NCI-H345 treated with DMSO at 0.1 percent for 48 hours (cell line): ENCODE measurements around the gene CCDC187.

Experiments
- DNase-seq: peaks from one replicate; lab custom pipeline; 2025; ENCODE audit not compliant: unreplicated experiment; lab: John Stamatoyannopoulos, UW

CCDC187 gene

DNA sequence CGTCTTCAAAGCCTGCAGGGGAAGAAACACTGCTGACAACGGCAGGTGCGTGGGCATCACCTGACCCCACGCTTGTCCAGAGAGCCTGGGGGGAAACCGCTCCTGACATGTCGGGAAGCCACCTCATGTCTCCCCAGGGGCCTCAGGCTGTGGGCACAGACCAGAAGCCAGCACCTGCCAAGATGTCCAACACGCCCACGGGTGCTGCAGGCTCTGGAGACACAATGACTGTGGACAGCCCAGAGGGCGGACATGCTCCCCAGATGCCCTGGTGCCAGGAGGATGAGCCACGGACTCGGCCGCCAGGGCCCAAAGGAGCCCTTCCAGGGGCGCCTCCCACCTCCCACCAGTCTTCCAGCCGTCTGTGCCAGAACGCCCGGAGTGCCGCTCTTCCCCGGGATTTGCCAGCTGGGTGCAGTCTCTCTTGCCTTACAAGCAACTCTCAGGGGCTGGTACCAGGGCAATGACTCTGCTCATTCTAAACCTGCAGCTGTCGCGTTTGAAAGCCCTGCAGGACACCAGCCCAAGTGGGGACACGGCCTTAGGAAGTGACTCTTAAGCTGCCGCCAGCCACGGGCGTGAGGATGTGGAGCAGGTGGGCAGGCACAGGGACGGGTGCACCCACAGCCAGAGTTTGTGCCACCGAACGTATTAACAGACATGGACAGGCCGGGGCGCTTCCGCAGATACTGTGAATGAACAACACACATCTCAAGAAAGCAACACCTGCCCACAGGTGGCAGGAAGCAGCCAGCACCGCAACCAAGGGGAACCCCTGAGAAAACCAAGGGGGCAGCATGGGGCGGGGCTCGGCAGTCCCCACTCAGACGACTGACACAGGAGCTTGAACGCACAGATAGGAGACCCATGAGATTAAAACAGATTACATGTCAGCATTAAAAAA is 92.2 kb downstream of the CCDC187 start:
- no peak for DNase-seq

DNA sequence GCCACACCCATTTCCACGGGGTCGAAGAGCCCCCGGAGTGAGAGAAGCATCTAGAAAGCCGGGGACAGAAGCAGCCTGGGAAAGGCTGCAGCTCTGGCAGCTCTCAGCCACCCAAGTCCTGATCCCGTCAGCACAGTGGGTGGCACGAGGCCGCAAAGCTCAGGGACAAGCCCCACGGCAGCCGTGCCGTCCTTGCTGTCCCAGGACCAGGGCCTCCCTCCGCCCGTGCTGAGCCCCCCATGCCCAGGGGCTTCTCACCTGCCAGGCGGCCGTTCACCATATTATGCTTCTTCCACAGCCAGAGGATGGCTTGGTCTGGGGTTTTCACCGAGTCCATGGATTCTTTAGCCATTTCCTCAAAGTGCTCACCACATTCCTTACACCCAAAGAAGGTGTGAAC is 92.9 kb downstream of the CCDC187 start:
- no peak for DNase-seq

DNA sequence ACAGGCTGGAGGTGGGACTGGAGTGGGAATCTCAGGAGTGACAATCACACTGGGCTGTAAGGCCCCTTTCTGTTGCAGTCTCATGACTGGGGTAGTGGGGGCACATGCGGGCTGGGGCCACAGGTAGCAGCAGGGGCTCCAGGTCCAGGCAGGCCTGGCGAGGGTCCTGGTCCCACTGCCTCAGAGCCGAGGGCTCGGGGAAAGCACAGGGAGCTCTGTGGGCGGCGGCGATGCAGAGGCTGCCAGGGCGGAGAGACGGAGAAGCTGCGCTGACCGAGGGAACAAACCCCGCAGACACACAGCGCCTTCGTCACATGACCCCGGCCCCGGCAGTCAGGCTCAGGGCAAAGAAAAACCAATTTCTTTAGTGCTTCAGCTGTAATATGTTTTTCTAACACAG is 93.6 kb downstream of the CCDC187 start:
- no peak for DNase-seq

DNA sequence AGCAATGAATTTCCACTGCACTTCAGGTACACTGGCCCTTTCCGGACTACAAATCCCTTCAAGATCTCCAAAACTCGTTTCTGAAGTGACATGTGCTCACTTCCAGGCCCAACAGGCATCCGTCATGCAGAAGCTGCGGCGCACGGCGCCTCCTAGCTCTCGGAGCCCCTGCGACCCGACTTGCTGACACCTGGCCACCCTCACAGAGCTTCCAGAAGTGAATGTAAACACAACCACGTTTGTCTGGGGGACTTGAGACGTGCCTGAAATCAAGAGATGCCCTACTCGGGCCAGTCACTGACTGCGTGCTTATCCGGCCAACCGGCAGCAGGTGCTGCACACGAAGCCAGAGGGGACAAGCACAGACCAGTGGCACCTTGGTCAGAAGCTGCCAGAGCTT is 94.1 kb downstream of the CCDC187 start:
- no peak for DNase-seq

DNA sequence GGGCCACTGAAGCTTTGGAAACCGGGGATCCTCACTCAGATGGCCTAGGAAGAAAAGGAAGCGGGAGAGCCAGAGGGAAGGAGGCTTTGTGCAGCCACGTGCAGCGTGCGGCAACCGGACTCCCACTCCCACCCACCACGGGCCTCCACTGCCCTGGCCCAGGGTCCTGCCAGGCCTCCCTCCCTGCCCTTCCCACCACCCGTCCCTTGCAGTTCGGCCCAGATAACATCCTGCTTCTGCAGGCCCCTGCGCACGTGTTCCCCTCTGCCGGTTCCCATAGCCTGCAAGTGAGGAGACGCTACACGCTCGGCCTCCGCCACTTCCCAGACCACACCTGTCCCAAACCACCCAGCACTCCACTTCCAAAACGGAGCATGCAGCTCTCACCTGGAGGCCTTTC is 94.7 kb downstream of the CCDC187 start:
- no peak for DNase-seq

DNA sequence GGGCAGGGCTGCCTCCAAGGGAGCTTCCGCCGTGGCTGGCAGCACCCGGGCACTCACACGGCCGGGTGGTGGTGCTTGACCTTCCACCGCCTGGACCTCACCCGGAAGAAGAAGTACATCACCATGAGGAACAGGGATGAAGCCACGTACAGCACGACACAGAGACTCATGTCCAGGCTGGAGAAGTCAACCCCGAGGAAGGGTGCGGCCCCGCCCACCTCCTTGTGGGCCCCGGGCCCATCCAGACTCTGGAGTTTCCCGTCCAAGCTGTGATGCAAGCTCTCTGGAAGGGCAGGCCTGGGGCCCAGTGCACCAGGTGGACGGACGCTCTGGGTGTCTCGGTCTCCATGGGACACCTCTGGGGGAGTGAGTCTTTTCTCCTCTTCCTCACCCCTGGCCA is 95.2 kb downstream of the CCDC187 start:
- no peak for DNase-seq

DNA sequence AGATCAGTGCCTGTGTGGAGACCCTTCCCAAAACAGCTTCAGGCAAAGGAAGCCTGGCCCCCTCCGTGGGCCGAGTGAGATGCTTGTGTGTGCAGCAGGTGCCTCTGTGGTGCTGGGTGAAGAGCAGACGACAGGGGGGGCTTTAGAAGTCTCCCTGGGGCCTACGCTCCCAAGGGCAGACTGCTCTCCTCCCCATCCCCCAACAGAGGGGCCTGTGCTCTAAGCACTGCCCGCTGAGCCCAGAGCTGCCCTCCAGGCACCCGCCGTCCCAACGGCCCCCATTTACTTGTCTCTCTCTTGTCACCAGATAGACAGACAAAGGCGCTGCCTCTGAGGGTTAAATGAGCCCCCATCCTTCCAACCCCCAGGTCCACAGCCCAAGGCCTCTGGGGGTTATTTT is 96.3 kb downstream of the CCDC187 start:
- DNase-seq, result no peak

DNA sequence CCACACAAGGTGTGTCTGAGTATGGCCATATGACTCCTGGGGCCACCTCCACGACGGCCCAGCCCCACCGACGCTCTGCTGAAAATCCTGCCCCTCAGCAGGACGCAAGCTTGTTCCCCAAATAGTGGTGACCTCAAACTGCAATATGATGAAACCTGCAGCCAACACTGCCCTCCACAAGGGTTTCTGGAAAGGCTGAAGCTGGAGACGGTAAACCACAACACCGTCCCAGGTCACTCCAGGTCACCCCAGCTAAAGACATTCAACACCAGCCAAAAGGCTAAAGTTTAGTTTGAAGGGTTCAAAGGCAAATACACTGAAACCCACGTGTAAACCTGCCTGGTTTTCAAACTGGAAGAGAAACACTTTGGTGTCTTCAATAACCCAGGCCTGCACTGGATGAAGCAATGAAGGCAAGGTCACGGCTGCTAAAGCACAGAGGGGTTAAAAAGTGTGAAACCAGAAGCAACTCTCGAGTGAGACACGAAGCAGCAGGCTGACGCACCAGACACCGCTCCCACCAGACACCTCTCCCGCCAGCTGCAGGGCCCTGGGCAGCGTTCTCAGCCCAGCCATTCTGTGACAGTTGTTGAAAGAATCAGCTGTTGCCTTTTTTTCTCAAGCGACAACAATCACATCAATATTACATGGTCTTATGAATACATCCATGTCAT is 97.2 kb downstream of the CCDC187 start:
- no peak for DNase-seq

DNA sequence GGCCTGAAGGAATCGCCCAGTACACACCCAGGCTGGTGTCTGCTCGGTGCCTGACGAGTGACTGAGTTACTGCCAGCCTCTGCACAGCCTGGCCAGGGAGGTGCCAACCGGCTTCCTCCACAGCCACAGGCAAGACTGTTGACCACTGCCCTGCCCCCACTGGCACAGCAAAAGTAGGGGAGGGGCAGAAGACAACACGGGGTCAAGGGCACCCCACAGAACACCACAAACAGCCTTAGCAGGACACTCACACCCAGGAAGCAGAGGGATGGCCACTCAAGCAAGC is 98.2 kb downstream of the CCDC187 start:
- no peak for DNase-seq

DNA sequence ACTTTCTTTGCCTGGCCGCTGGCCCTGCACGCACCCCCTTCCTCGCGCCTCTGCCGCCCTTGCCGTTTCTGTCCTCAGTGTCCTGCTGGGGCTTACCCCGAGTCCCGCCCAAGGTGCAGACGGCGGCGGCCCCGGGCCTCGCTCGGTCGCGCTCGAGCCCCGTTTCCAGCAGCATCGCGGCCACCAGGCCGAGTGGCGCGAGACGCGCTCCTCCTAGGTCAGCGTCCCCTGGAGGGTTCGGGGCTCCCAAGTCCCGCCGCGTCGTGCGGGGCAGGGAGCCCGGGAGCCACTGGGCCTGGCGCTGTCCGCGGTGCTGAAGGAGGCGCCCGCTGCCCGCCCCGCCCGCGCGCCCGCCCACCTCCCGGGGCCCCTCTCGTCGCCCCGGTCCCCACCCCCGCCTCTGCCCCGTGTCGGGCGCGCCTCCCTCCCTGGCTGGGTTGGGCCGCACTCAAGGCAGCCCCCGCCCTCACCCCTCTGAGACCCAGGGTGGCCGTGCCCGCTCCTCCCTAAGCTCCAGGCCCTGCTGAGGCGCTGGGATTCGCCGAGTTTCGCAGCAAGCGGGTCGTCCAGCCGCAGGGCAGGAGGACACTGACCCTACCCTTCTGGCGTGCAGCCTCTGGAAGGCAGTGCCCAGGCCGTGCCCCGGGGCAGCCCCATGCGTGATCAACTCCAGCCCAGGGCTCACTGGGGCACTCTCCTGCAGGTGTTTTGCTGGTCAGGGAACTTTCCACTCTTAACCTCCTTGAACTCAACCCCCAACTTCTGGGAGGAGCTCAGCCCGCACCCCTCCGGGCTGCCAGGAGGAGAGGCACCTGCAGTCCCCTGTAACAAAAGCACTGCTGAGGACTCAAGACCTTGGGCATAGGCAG is 98.8 kb downstream of the CCDC187 start, which contains the start of gene LHX3:
Gene LHX3, minus strand, starts transcription at position 291 of the 869 bp plus-strand sequence. Its CDS starts 116 bp downstream, at position 175.
- DNase-seq, result no peak

DNA sequence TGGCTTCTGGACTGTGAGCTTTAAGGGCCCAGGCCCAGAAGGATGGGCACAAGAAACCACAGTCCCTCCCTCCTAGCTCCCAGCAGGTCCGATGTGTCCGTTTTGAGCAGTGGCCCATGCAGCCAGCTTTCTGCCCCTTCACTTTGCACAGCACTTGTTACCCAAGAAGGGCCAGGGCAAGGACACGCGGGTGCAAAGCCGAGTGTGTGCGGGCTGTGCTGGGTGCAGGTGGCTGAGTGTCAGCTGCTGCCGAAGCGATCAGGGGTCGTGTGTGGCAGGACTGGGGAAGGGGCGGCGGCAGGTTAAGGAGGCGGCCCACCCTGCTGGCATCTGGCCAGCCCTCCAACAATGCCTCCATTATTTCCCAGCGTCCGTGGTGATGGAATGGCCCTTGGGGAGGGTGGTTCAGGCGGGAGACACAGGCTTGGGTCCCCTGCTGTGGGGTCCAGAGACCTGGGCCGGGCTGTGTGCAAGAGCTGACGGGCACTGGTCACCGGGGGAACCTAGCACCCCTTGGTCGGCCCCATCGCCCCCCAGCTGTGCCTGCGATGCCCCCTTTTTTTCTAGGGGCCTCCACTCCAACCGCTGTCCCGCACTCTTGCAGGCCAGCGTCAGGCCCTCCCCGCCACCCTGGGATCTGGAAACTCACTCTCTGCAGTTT is 99.6 kb downstream of the CCDC187 start:
- DNase-seq, result no peak

DNA sequence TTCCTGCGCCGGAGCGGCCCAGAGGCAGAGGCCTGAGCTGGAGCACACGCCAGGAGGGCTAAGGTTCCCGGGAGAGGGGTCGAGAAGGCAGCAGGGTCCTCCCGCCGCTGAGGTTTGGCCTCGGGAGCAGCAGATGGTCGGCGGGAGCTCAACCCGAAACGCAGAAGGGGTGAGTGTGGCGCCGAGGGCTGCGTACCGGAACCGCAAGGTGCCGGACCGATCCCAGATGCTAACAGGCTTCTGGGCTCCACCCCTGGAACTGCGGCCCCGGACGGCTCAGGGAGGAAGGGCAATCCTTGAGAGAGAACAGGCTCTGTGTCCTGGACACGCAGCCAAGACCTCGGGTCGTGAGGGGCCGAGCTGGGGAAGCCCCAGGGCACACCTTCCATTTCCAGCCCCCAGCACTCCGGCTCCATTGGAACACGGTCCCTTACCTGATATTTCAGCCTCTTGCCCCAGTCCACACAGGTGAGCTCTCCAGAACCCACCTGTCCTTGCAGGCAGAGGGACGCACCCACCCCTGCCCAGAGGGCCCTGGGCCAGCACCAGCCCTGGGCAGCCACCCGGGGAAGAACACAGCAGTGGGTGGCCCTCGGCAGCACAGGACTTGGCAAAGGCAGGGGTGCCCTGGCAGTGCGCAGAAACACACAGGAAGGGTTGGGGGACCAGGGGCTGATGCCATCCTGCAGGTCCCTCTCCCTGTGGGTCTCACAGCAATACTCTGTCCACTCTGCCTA is 100.3 kb downstream of the CCDC187 start:
- no peak for DNase-seq

DNA sequence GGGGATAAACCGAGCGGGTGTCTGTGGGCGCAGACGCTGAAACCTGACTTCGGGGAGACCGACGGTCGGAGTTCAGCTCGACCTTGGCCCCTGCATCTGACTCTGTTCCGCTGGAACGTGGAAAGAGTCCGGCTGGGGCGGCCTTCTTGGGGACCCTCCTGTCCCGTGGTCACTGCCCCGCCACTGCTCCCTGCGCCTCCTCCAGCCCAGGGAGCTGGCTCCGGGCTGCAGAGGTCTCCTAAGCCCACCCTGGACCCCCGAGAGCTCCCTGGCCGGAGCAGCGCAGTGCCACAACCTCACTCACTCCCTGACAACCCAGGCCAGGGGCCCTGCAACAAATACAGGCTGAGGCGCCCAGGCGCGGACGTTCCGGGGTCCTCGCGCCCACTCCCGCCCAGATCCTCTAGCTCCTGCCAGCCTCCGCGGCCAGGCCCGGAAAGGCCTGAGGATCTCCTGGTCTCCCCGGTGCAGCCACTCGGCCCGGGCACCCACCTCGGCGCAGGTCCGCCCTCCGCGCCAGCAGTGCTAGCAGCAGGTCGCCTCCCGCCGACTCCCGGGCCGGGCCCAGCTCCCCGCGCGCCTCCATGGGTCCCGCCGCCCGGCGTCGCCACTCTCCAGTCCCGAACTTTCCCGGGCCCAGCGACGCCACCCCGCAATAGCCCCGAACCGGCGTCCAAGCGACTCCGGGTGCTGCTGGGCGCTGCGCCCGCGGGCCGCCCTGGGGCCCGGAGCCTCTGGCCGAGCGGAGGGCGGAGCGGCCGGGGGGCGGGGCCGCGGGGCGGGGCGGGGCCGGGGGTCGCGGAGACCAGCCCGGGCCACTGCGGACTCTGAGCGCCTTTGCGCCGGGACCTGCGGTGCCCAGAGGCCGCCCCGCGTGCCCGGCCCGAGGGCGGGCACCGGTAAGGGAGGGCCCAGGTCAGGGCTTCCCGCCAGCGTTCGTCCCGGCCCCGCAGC is 101.2 kb downstream of the CCDC187 start:
- no peak for DNase-seq

DNA sequence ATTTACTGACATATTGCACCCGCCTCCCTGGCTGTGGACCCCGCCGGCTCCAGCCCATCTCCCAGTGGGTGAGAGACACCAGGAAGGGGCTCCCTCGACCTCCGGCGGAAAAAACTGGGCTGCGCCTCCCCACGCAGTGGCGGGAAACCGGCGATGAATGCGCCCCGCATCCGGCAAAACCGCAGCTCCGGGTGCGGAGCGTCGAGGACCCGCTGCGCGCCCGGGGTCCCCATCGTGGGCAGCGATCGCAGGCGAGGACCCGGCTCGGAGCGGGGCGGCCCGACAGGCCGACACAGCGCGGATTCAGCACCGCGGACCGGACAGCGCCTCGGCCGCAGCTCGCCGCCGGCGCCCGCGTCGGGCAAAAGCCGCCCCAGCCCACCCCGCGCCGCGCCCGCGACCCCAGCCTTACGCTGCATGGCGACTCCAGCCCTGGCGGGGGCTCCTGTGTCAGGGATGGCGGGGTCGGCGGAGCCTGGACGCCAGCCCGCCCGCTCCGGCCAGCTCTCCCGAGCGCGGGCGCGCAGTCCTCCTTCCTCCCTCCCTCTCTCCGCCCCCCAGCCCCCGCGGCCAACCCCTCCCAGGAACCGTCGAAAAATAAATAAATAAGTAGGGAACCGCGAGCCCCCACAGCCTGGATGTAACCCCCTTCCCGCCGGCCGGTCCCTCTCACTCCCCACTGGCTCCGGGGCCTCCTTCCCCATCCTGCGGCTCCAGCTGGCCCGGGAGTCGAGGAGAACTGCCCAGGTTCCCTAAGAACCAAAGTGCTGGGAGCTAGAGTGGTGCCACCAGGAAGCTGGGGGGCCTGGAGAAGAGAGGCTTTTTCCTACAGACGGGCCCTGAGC is 102.1 kb downstream of the CCDC187 start:
- no peak for DNase-seq

DNA sequence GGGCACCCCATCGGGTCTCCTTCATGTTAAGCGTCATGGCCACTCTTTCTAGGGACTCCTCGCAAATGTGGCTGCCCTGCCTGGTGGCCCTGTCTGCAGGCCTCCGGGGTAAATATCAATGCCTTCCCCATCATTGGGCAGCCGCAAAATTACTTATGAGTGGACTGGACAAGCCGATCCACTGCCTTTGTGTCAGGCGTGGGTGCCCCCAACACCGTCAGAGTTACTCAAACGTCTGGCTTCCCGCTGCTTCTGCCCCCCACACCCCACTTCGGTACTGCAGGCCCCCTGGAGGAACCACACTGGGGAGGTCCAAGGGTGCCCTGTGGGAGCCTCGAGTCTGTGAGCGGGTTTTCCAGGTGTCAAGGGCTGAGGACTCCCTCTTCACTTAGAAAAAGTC is 102.7 kb downstream of the CCDC187 start:
- no peak for DNase-seq

DNA sequence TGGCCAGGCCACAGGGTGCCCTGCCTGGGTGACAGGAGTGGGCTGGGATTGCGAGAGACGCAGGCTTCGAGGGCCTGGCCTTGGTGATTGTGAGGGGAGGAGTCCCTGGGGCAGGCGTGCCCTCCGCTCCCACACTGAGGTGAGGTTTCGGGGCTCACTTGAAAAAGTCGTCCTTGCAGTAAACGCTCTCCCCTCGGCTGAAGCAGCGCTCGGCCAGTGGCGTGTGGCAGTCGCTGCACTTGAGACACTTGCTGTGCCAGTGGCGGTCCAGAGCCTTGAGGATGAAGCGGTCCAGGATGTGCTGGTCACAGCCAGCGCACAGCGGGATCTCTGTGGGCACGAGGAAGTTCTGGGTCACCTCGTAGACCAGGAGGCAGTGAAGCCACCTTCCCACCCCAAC is 103.5 kb downstream of the CCDC187 start:
- DNase-seq, result no peak
